PC-3 (cell line): ENCODE results near the gene ACAP2. TPM values are rescaled to one million over a fixed set of nuclear protein-coding genes. Genes with fewer than 3 reads are reported as not detected.

ENCODE experiments used
- ATAC-seq: fragments of 200-7000 bp; cut with Tn5 transposase; 2 replicates; pipeline ENCODE4 v1.9.1; 2020; ENCODE audit warnings: mild to moderate bottlenecking, moderate library complexity
- BruUV-seq: library from RNA; stranded (reverse); fragments of 400-500 nt; replicated peaks from 2 replicates; lab custom pipeline; 2021; lab: Mats Ljungman, UMichigan
- CTCF ChIA-PET: fragments of 300-600 bp; sonication (Branson Sonifier 250); formaldehyde crosslinking; loops from one replicate; lab custom pipeline; 2022; ENCODE audit warnings: antibody characterized with exemption; lab: Charles Lee
- POLR2A ChIA-PET: fragments of 300-600 bp; sonication (Branson Sonifier 250); formaldehyde crosslinking; loops from one replicate; lab custom pipeline; 2022; ENCODE audit warnings: antibody characterized with exemption; ENCODE audit not compliant: unreplicated experiment; lab: Charles Lee
- DNase-seq: peaks from one replicate; pipeline ENCODE4 v3.0.0-alpha.2; 2015
- H2AFZ ChIP-seq: fragments of 300-600 bp; sonication (generic); 2 replicates; pipeline ENCODE4 v1.6.0; 2016; ENCODE audit warnings: antibody characterized with exemption, low read length
- H3F3A ChIP-seq: fragments of 300-600 bp; sonication (generic); one replicate; pipeline ENCODE4 v1.6.0; 2017; ENCODE audit warnings: antibody characterized with exemption, low read length, control low read depth, mild to moderate bottlenecking; ENCODE audit not compliant: unreplicated experiment
- H3K27ac ChIP-seq: fragments of 300-600 bp; sonication (generic); 2 replicates; pipeline ENCODE4 v1.5.1; 2016; ENCODE audit warnings: mild to moderate bottlenecking, low read length
- H3K27me3 ChIP-seq: fragments of 300-600 bp; sonication (generic); 2 replicates; pipeline ENCODE4 v1.6.1; 2016; ENCODE audit warnings: low read length, mixed read lengths
- H3K36me3 ChIP-seq: fragments of 300-600 bp; sonication (generic); 2 replicates; pipeline ENCODE4 v1.6.1; 2016; ENCODE audit warnings: low read depth, mixed run types, low read length, mixed read lengths
- H3K4me1 ChIP-seq: fragments of 300-600 bp; sonication (generic); 2 replicates; pipeline ENCODE4 v1.5.1; 2016; ENCODE audit warnings: low read length; ENCODE audit not compliant: insufficient read depth
- H3K4me2 ChIP-seq: fragments of 300-600 bp; sonication (generic); 2 replicates; pipeline ENCODE4 v1.6.0; 2016; ENCODE audit warnings: low read length
- H3K4me3 ChIP-seq: fragments of 300-600 bp; sonication (generic); 2 replicates; pipeline ENCODE4 v1.5.1; 2016; ENCODE audit warnings: mild to moderate bottlenecking, low read length, mixed read lengths
- H3K79me2 ChIP-seq: fragments of 300-600 bp; sonication (generic); 2 replicates; pipeline ENCODE4 v1.6.1; 2017; ENCODE audit warnings: low read length, mixed read lengths
- H3K9ac ChIP-seq: fragments of 300-600 bp; sonication (generic); 2 replicates; pipeline ENCODE4 v1.6.0; 2016; ENCODE audit warnings: mild to moderate bottlenecking, low read length
- H3K9me2 ChIP-seq: fragments of 300-600 bp; sonication (generic); replicated peaks from 2 replicates; pipeline ENCODE4 v1.6.1; 2016; ENCODE audit warnings: mixed run types, low read length, mixed read lengths
- H3K9me3 ChIP-seq: fragments of 300-600 bp; sonication (generic); 2 replicates; pipeline ENCODE4 v1.6.1; 2016; ENCODE audit warnings: low read length, mixed read lengths
- H4K20me1 ChIP-seq: fragments of 300-600 bp; sonication (generic); 2 replicates; pipeline ENCODE4 v1.6.1; 2016; ENCODE audit warnings: low read length, mixed read lengths
- CTCF ChIP-seq: fragments of 300-600 bp; sonication (generic); conservative IDR thresholded peaks from 2 replicates; pipeline ENCODE4 v1.5.1; 2017; ENCODE audit warnings: antibody characterized with exemption, low read depth, mild to moderate bottlenecking, low read length
- EZH2 ChIP-seq: fragments of 300-600 bp; sonication (generic); IDR thresholded peaks from one replicate; pipeline ENCODE4 v1.6.1; 2017; ENCODE audit warnings: antibody characterized with exemption, mild to moderate bottlenecking, low read length; ENCODE audit not compliant: unreplicated experiment
- EZH2phosphoT487 ChIP-seq: fragments of 300-600 bp; sonication (generic); IDR thresholded peaks from 2 replicates; pipeline ENCODE4 v1.6.1; 2018; ENCODE audit warnings: mild to moderate bottlenecking, antibody characterized with exemption, low read length, borderline replicate concordance
- intact Hi-C: fragments of 100-400 bp; cut with micrococcal nuclease; formaldehyde crosslinking; loops from 2 replicates; pipeline ENCODE4 v1.9.0; 2023
- total RNA-seq: library from RNA; depleted of rRNA; stranded (reverse); fragments of >200 nt; gene quantifications from 2 replicates; pipeline ENCODE4 v1.2.3, GENCODE V29; 2014

ACAP2 gene
- total RNA-seq, 1 experiment from 2014 or later = 33.5 TPM

GRCh38 chr3:195253923-195254432 lies 188.8 kb downstream of the ACAP2 start:
- CTCF ChIA-PET = interaction anchor here (0.6 kb wide), 1 partner anchor 98 kb away, joined by 5 read pairs; no protein-coding TSS in a partner anchor
- no peaks in the 10 kb centered on the region for H3F3A ChIP-seq
- H3K79me2 ChIP-seq = peaks cover 53% of the 10 kb centered on the region
- no peaks in the 10 kb centered on the region for H3K36me3 ChIP-seq
- no peaks in the 10 kb centered on the region for H3K9me3 ChIP-seq
- H3K9me2 ChIP-seq = no peaks in the 10 kb centered on the region
- H3K4me3 ChIP-seq = no peak overlapping the region
- no peak overlapping the region for H2AFZ ChIP-seq
- H4K20me1 ChIP-seq = no peaks in the 10 kb centered on the region
- no TSS peak for BruUV-seq
- TF ChIP-seq EZH2phosphoT487 (no peak), CTCF (no peak)
- no peak overlapping the region for H3K4me2 ChIP-seq
- no peaks in the 10 kb centered on the region for H3K27me3 ChIP-seq
- ATAC-seq (no peak), DNase-seq (no peak)
- peaks cover 3% of the 10 kb centered on the region for H3K4me1 ChIP-seq
- intact Hi-C loops = loop anchor here (10.0 kb wide), 1 partner anchor 99 kb away; no protein-coding TSS in a partner anchor
- POLR2A ChIA-PET = no interaction called here
- H3K9ac ChIP-seq = no peak overlapping the region
- H3K27ac ChIP-seq = no peak overlapping the region

- H4K20me1 ChIP-seq = no peaks in the 10 kb centered on the region
- BruUV-seq = no TSS peak
- H3K27me3 ChIP-seq = no peaks in the 10 kb centered on the region
- no peak overlapping the region for H3K27ac ChIP-seq
- ATAC-seq (no peak), DNase-seq (no peak)
- POLR2A ChIA-PET = no interaction called here
- no peaks in the 10 kb centered on the region for H3K9me3 ChIP-seq
- peaks cover 33% of the 10 kb centered on the region for H3K79me2 ChIP-seq
- H3K9me2 ChIP-seq = no peaks in the 10 kb centered on the region
- TF ChIP-seq CTCF (no peak), EZH2 (no peak), EZH2phosphoT487 (no peak)
- no peak overlapping the region for H3K9ac ChIP-seq
- H3K4me3 ChIP-seq = no peak overlapping the region
- CTCF ChIA-PET = no interaction called here
- no peaks in the 10 kb centered on the region for H3K4me1 ChIP-seq
- no peak overlapping the region for H3K4me2 ChIP-seq
- intact Hi-C loops = loop anchor here (10.0 kb wide), 1 partner anchor 97 kb away; no protein-coding TSS in a partner anchor
- no peak overlapping the region for H2AFZ ChIP-seq
- H3K36me3 ChIP-seq = no peaks in the 10 kb centered on the region
- no peaks in the 10 kb centered on the region for H3F3A ChIP-seq
These were observed 191.3 kb downstream of the ACAP2 start for GRCh38 chr3:195251336-195252065.
